ENCODE measurements around the gene CSTPP1.

CSTPP1 gene

DNA sequence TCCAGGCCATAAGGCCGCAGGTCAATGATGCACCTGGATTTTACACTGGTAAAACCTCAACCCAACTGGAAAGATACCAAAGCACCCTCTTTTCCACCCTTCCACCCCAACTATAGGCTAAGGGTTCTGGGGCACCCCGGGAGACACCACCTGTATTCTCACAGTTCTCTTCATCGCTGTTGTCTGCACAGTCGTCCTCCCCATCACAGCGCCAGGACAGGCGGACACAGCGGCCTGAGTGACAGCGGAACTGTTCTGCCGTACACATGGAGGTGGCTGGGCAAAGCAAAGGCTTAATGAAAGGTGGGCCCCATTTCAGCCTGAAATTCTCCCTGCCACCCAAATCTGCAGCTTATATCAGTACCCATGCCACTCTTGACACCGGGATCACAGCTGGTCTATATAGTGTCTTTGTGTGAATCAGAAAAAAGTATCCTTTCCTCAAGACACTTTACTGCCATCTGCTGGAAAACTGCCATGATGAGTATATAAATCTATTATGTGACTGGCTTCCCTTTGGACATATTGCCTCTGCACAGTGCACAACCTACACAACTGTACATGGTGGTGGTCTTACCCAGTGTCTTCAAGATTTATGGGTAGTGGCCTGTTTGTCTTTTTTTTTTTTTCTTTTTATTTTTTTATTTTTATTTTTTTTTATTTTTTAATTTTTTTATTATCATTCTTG lies 39.7 kb upstream of the CSTPP1 start:
- H2AFZ ChIP-seq (ENCODE audit: low read depth, low read length) = no peak overlapping the region
- peak; percentile 79 for ATAC-seq (ENCODE audit: insufficient read depth, low read depth)
- no peaks in the 10 kb centered on the region for H3K27me3 ChIP-seq (ENCODE audit: insufficient read depth, low read length, poor library complexity)
- peak; percentile 18 for DNase-seq
- H3K9me3 ChIP-seq (ENCODE audit: insufficient read depth, low read length, severe bottlenecking) = no peaks in the 10 kb centered on the region
- H3K36me3 ChIP-seq (ENCODE audit: insufficient read depth, low read length) = no peaks in the 10 kb centered on the region
- H3K4me1 ChIP-seq (ENCODE audit: insufficient read depth, low read length) = no peaks in the 10 kb centered on the region
- H3K4me2 ChIP-seq (ENCODE audit: insufficient read depth, low read length) = no peak overlapping the region
- no peaks in the 10 kb centered on the region for H3K79me2 ChIP-seq (ENCODE audit: insufficient read depth, low read length)
- no peak overlapping the region for H3K27ac ChIP-seq (ENCODE audit: low read length)
- no peaks in the 10 kb centered on the region for H4K20me1 ChIP-seq (ENCODE audit: insufficient read depth, low read length)
- H3K9ac ChIP-seq (ENCODE audit: low read depth, low read length) = no peak overlapping the region
- no peak overlapping the region for H3K4me3 ChIP-seq (ENCODE audit: low read depth in 1 of 2, low read length in 2 of 2)
- TF ChIP-seq, protein P1, sequence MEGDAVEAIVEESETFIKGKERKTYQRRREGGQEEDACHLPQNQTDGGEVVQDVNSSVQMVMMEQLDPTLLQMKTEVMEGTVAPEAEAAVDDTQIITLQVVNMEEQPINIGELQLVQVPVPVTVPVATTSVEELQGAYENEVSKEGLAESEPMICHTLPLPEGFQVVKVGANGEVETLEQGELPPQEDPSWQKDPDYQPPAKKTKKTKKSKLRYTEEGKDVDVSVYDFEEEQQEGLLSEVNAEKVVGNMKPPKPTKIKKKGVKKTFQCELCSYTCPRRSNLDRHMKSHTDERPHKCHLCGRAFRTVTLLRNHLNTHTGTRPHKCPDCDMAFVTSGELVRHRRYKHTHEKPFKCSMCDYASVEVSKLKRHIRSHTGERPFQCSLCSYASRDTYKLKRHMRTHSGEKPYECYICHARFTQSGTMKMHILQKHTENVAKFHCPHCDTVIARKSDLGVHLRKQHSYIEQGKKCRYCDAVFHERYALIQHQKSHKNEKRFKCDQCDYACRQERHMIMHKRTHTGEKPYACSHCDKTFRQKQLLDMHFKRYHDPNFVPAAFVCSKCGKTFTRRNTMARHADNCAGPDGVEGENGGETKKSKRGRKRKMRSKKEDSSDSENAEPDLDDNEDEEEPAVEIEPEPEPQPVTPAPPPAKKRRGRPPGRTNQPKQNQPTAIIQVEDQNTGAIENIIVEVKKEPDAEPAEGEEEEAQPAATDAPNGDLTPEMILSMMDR (IDR thresholded peaks at IDR 0.05; ENCODE audit: borderline replicate concordance, extremely low read depth, low read length, poor library complexity, severe bottlenecking) = peak; percentile 65
- no peak for TF ChIP-seq EZH2 (IDR thresholded peaks at IDR 0.05; ENCODE audit: borderline replicate concordance, low read depth, low read length, severe bottlenecking)

GRCh38 chr11:46898396-46899095 lies 38.0 kb upstream of the CSTPP1 start:
- ATAC-seq (ENCODE audit: insufficient read depth, low read depth) (no peak), DNase-seq (no peak)
- no peak overlapping the region for H3K27ac ChIP-seq (ENCODE audit: low read length)
- TF ChIP-seq, protein P1 (IDR thresholded peaks at IDR 0.05; ENCODE audit: borderline replicate concordance, extremely low read depth, low read length, poor library complexity, severe bottlenecking) = no peak
- no peak for TF ChIP-seq EZH2 (IDR thresholded peaks at IDR 0.05; ENCODE audit: borderline replicate concordance, low read depth, low read length, severe bottlenecking)
- H3K79me2 ChIP-seq (ENCODE audit: insufficient read depth, low read length) = no peaks in the 10 kb centered on the region
- H4K20me1 ChIP-seq (ENCODE audit: insufficient read depth, low read length) = no peaks in the 10 kb centered on the region
- H2AFZ ChIP-seq (ENCODE audit: low read depth, low read length) = no peak overlapping the region
- no peaks in the 10 kb centered on the region for H3K36me3 ChIP-seq (ENCODE audit: insufficient read depth, low read length)
- H3K9ac ChIP-seq (ENCODE audit: low read depth, low read length) = no peak overlapping the region
- no peaks in the 10 kb centered on the region for H3K9me3 ChIP-seq (ENCODE audit: insufficient read depth, low read length, severe bottlenecking)
- no peak overlapping the region for H3K4me3 ChIP-seq (ENCODE audit: low read depth in 1 of 2, low read length in 2 of 2)
- H3K27me3 ChIP-seq (ENCODE audit: insufficient read depth, low read length, poor library complexity) = no peaks in the 10 kb centered on the region
- no peaks in the 10 kb centered on the region for H3K4me1 ChIP-seq (ENCODE audit: insufficient read depth, low read length)
- H3K4me2 ChIP-seq (ENCODE audit: insufficient read depth, low read length) = no peak overlapping the region

DNA sequence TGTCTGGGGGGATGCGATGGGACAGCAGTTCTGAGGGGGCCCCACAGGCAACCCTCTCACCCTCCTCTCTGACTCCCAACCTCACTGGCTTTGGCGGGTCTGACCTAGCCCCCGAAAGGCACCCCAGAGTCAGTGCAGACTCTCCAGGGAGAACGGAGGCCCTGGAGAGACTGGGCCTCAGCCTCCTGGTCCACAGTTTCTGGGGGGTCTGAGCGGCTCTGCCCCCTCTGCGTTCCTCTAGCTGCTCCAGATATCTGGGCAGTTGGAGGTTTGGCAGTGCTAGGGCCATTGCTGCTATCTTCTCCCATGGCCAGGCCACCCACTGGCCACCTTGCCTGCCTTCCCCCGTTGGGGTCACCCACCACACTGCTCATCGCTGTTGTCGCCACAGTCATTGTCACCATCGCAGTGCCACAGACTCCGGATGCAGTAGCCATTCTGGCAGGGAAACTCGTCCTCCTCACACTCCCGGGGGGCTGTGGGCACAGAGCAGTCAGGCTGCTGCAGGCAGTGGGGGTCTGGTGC lies 37.0 kb upstream of the CSTPP1 start:
- Histone ChIP-seq H3K4me3 (ENCODE audit: low read depth in 1 of 2, low read length in 2 of 2) (no peak overlapping the region), H3K36me3 (ENCODE audit: insufficient read depth, low read length) (no peaks in the 10 kb centered on the region), H3K9ac (ENCODE audit: low read depth, low read length) (no peak overlapping the region), H3K27me3 (ENCODE audit: insufficient read depth, low read length, poor library complexity) (no peaks in the 10 kb centered on the region), H3K4me1 (ENCODE audit: insufficient read depth, low read length) (no peaks in the 10 kb centered on the region), H4K20me1 (ENCODE audit: insufficient read depth, low read length) (no peaks in the 10 kb centered on the region), H3K4me2 (ENCODE audit: insufficient read depth, low read length) (no peak overlapping the region), H3K9me3 (ENCODE audit: insufficient read depth, low read length, severe bottlenecking) (no peaks in the 10 kb centered on the region), H2AFZ (ENCODE audit: low read depth, low read length) (no peak overlapping the region), H3K79me2 (ENCODE audit: insufficient read depth, low read length) (no peaks in the 10 kb centered on the region), H3K27ac (ENCODE audit: low read length) (no peak overlapping the region)
- DNase-seq = no peak
- no peak for TF ChIP-seq EZH2 (IDR thresholded peaks at IDR 0.05; ENCODE audit: borderline replicate concordance, low read depth, low read length, severe bottlenecking)
- TF ChIP-seq, protein P1 (IDR thresholded peaks at IDR 0.05; ENCODE audit: borderline replicate concordance, extremely low read depth, low read length, poor library complexity, severe bottlenecking) = no peak
- no peak for ATAC-seq (ENCODE audit: insufficient read depth, low read depth)

All from DND-41 (cell line).